SIG-M5 treated with dmso at 0.1 percent for 504 hours (cell line): ENCODE data around the gene SCMH1.

ENCODE experiments used
- DNase-seq: peaks from one replicate; lab custom pipeline; 2025; ENCODE audit not compliant: unreplicated experiment; lab: John Stamatoyannopoulos, UW

SCMH1 gene

DNA sequence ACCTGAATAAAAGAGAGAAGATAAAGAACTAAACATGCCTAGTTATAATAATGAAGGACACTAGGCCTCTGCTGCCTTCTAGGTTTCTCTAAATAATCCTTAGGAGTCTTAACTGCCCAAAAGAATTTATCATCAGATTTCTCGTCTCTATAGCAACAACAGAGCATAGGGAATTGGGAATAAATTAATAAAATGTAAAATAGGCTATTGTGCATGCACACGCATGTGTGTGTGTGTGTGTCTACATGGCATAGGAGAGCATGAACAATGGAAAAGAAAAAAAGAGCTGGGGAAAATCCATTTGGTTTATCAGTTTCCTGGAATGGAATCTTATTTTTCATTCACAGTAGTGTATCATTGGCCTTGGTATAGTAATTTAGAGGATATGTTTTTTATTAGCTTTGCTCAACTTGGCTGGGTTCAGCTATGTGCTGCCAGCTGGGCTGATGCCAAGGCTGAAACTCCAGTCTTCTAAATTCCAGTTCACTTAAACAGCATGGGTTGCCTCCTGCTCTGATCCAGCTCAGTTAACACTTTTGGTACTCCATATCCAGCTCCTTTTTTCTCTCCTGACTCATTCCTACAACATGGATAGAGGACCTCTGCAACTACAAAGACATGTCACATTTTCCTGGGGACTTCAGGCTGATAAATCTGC is 140.0 kb downstream of the SCMH1 start:
- DNase-seq = no peak

GRCh38 chr1:41101076-41101475 is 141.0 kb downstream of the SCMH1 start:
- no peak for DNase-seq

- no peak for DNase-seq
Observed at GRCh38 chr1:41100170-41100569, 141.9 kb downstream of the SCMH1 start.

DNA sequence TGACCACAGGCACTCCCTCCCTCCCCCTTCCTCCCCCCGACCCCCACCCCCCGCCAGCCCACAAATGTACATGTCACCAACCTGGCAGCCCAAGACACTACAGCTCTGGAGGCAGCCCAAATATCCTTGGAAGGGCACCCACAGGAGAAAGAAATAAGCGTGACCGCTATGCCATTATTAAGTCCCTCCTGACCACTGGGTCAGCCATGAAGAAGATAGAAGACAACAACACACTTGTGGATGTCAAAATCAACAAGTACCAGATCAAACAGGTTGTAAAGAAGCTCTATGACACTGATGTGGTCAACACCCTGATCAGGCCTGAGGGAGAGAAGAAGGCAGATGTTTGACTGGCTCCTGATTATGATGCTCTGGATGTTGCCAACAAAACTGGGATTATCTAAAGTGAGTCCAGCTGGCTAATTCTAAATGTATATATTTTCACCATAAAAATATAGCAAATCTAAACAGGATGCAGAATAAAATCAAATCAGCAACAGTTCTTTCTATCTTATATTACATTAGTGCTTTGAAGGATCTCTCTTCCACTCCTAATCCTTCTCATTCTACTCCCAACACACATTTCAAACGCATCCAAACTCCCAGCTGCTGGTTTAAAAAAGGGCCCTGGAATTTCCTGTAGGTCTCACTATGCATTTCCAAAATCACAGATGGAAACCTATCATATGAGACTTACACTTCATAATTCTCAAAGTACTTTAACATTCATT is 143.2 kb downstream of the SCMH1 start:
- no peak for DNase-seq

GRCh38 chr1:41097105-41097504 is 145.0 kb downstream of the SCMH1 start:
- no peak for DNase-seq

- DNase-seq = no peak
Observed at GRCh38 chr1:41093826-41094225, 148.3 kb downstream of the SCMH1 start.

- DNase-seq = no peak
Observed at GRCh38 chr1:41086921-41087320, 155.2 kb downstream of the SCMH1 start.

DNA sequence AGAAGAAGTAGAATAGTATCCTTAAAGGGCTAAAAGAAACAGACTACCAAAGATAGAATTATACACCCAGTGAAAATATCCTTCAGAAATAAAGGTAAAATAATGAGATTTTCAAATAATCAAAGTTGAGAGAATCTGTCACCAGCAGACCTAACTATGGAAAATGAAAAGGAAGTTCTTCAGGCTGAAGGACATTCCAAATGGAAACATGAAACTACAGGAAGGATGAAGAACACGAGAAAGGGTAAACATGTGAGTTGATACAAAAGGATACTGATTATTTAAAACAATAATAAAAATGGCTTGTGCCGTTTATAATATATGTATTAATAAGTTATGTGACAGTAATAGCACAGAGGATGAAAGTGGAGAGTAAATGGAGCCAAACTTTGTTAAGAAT is 163.5 kb downstream of the SCMH1 start:
- DNase-seq = no peak

DNA sequence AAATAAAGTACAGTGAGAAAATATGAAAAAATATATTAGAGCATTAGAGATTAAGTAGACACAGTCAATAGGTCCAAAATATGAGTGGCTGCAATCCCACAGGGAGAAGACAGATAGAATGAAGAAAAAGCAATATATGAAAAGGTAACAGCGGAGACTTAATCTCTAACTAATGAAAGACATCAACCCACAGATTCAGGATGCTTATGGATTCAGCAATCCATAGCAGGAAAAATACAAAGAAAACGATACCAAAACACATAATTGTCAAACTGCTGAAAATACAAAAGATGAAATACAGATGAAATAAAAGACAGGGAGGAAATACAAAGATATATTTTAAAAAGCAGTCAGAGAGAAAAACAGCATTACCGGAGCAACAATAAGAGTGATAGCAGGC is 163.9 kb downstream of the SCMH1 start:
- DNase-seq = no peak

GRCh38 chr1:41073971-41074370 is 168.1 kb downstream of the SCMH1 start:
- DNase-seq = no peak

DNA sequence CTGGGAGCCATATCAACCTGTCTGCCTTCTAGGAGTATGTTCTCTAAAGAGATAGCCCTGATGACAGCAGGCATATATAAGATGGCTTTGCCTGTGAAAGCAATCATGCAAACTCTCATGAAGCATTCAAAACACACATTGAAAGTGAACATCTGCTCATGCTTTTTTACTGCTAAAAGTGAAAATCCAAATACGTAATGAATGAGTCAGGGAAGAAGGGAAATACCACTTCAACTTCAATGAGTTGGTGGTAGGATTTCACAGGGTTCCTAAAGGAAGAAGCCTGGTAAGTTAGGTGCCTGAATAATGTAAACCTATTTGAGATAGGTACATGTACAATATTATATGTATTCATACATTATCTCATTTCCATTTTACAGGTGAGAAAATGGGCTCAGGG is 170.1 kb downstream of the SCMH1 start:
- DNase-seq = no peak

GRCh38 chr1:41056907-41057306 is 185.2 kb downstream of the SCMH1 start:
- DNase-seq = no peak

GRCh38 chr1:41053316-41053715 is 188.8 kb downstream of the SCMH1 start:
- peak; percentile 88 for DNase-seq

DNA sequence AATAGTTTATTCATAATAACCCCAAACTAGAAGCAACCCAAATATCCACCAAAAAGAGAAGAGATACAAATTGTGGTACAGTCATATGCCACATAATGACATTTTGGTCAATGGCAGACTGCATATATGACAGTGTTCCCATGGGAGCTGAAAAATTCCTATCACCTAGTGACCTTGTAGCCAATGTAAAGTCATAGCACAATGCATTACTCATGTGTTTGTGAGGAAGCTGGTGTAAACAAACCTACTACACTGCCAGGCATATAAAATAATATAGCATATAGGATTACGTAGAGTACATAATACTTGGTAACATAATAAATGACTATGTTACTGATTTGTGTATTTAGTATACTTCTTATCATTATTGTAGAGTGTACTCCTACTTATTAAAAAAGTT is 191.1 kb downstream of the SCMH1 start:
- DNase-seq = no peak

DNA sequence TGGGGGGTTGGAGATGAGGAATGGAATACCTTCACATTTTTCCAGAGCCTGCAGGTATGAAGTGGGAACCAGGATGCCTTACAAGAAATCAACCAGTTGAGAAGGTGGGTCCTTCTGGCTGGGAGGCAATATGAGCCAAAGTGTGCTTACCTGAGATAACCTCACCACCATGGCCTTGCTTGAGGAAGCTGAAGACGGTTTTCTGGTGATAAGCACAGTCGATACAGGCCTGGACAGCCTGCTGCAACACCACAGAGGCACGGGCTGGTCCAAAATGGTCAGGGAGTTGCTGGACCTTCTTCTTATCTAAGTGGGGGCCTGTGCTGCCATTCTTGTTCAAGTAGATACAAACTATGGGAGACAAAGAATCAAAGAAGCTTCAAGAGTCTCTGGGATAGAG is 193.6 kb downstream of the SCMH1 start:
- DNase-seq = no peak

DNA sequence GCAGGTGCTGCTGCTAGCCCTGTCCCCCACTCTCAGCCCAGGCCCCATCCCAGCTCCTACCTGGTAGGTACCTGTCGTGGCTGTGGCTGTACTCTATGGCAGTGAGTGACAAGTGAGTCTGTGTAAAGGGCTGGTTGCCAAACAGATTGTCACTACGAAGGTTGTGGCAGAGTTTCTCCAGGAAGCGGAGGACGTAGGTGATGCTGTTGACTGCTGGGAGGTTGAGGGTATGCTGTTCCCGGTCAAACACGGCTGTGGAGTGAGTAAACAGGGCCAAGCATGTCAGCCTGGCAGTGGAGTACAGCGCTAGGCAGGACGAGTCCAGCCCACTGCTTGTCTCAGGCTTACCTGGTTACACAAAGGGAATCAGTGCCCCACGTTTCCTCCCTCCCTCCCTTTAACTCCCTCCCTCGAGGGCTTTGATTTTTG is 195.7 kb downstream of the SCMH1 start:
- no peak for DNase-seq

GRCh38 chr1:41045740-41046139 is 196.4 kb downstream of the SCMH1 start:
- no peak for DNase-seq

DNA sequence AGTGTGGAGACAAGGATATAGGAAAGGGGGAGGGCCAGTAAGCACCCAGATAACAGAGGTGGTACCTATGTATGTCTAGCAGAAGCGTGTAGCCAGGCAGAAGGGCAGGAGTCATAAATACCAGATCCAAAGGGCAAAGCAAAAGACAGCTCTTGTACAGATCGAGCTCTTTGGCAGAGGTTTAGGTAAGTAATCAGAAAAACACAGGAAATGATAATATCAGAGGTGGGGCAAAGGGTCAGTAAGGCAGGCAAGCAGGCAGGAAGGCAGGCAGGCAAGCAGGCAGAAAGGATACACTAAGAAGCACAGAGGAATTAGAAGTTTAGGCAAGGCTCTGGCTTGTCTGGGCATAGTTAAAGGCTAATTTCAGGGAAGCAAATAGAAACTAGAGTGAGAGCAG is 197.9 kb downstream of the SCMH1 start:
- no peak for DNase-seq

GRCh38 chr1:41041614-41042270 is 200.4 kb downstream of the SCMH1 start:
- no peak for DNase-seq

DNA sequence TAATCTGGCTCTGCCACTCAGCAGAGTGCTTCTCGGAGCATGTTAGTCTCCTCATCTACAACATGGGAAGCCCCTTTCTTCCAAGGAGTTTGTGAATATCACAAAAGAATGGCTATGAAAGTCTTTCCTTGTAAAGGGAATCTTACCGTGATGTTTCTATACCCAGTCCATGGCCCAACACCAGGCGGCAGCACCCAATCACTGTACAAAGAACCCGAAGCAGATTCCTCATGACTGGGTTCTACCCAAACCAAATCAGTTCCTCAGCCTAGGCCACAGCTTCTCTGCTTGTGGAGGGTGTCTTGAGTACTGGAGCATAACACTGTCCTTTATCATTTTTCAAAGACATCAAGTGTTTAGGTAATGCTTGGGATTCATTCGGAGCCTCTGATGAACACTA is 204.0 kb downstream of the SCMH1 start:
- no peak for DNase-seq

- DNase-seq = no peak
Observed at GRCh38 chr1:41037116-41037903, 204.8 kb downstream of the SCMH1 start.

DNA sequence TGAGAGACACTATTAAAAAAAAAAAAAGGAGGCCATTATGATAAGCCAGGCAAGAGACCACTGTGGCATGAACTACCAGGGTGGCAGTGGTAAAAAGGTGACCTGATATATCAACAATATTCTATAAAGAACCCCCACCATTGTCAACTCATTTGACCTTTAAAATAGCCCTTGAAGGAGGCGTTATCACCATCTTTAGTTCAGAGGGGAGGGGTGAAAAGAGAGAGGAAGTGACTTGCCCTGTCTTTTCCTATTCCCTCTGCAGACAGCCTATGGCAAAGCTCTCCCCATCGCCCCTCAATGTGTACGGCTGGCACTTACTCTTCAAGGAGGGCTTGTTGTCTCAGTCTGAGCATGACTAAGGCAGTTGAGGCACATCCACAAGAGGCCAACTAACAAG is 208.8 kb downstream of the SCMH1 start:
- DNase-seq = no peak
